GM18508 (cell line): ENCODE data around the gene APEH.

Experiments
- ATAC-seq: cut with Tn5 transposase; IDR thresholded peaks from one replicate; pipeline ENCODE4 v1.9.1; 2021; ENCODE audit warnings: moderate number of reproducible peaks; ENCODE audit not compliant: insufficient read depth, unreplicated experiment

The APEH gene

GRCh38 chr3:49649576-49649975, 24.6 kb upstream of the APEH start:
- no peak for ATAC-seq

GRCh38 chr3:49650177-49650576, 24.0 kb upstream of the APEH start:
- no peak for ATAC-seq

GRCh38 chr3:49650637-49651036, 23.5 kb upstream of the APEH start:
- ATAC-seq = no peak

- ATAC-seq = no peak
Measured at GRCh38 chr3:49652218-49652902, 21.8 kb upstream of the APEH start.

GRCh38 chr3:49652903-49653415, 21.2 kb upstream of the APEH start:
- no peak for ATAC-seq

- ATAC-seq = no peak
Measured at GRCh38 chr3:49653621-49654020, 20.5 kb upstream of the APEH start.

- no peak for ATAC-seq
Measured at GRCh38 chr3:49654176-49654825, 19.9 kb upstream of the APEH start.

GRCh38 chr3:49654955-49655556, 19.1 kb upstream of the APEH start:
- ATAC-seq = no peak

- ATAC-seq = no peak
Measured at GRCh38 chr3:49655731-49656285, 18.3 kb upstream of the APEH start.

GRCh38 chr3:49656541-49657112, 17.5 kb upstream of the APEH start:
- ATAC-seq = no peak

GRCh38 chr3:49657208-49657915, 16.8 kb upstream of the APEH start:
- no peak for ATAC-seq

GRCh38 chr3:49658711-49659110, 15.4 kb upstream of the APEH start:
- ATAC-seq = no peak

GRCh38 chr3:49659756-49660155, 14.4 kb upstream of the APEH start:
- no peak for ATAC-seq

- ATAC-seq = no peak
Measured at GRCh38 chr3:49661281-49661680, 12.9 kb upstream of the APEH start.

- ATAC-seq = no peak
Measured at GRCh38 chr3:49662021-49662420, 12.1 kb upstream of the APEH start.

GRCh38 chr3:49662720-49663413, 11.3 kb upstream of the APEH start:
- no peak for ATAC-seq

- ATAC-seq = no peak
Measured at GRCh38 chr3:49663831-49664230, 10.3 kb upstream of the APEH start.

GRCh38 chr3:49664300-49664699, 9.9 kb upstream of the APEH start:
- no peak for ATAC-seq

GRCh38 chr3:49665822-49666519, 8.2 kb upstream of the APEH start:
- ATAC-seq = no peak
